ENCODE measurements around the gene CEP19. TPM values are rescaled to one million over a fixed set of nuclear protein-coding genes. Genes with fewer than 3 reads are reported as not detected.
A peak's percentile ranks its signal among the peaks of the same experiment; 100 is the strongest.
"Not testable (repeated sequence)": the region's sequence is repeated elsewhere in the genome, so short reads cannot be mapped to it uniquely, and the experiment has no call there.

Gene CEP19
- 0.91 TPM for total RNA-seq
- long read RNA-seq, partial matches to known transcripts, result 0 of 6 reads
- long read RNA-seq, other reads (novel, unspliced or antisense), result 3 of 6 reads

- peak; percentile 99 for ATAC-seq (ENCODE audit: poor library complexity)
- DNase-seq, result peak; percentile 91
- intact Hi-C loops (cut with DNase I), result no loop called here
These were observed at the start of gene CEP19, which contains the start of gene PIGX for GRCh38 chr3:196711838-196712513. Gene CEP19 (minus strand): TSS chr3:196712250. CDS start chr3:196708657, 3,593 bp downstream. Gene PIGX (plus strand): TSS chr3:196712377.

- intact Hi-C loops (cut with DNase I), result no loop called here
- ATAC-seq (ENCODE audit: poor library complexity) (no peak), DNase-seq (no peak)
These were observed 46.1 kb upstream of the CEP19 start for GRCh38 chr3:196757876-196758739.

- ATAC-seq (ENCODE audit: poor library complexity), result no peak
- DNase-seq, result no peak
- intact Hi-C loops (cut with DNase I), result no loop called here
These were observed 44.7 kb upstream of the CEP19 start for GRCh38 chr3:196756732-196757131.

- intact Hi-C loops (cut with DNase I), result no loop called here
- no peak for DNase-seq
- no peak for ATAC-seq (ENCODE audit: poor library complexity)
These were observed 42.3 kb upstream of the CEP19 start for GRCh38 chr3:196754091-196754981.

GRCh38 chr3:196753201-196753600 is 41.2 kb upstream of the CEP19 start:
- ATAC-seq (ENCODE audit: poor library complexity) (no peak), DNase-seq (no peak)
- intact Hi-C loops (cut with DNase I), result no loop called here

- DNase-seq, result no peak
- no peak for ATAC-seq (ENCODE audit: poor library complexity)
- intact Hi-C loops (cut with DNase I), result no loop called here
These were observed 37.1 kb upstream of the CEP19 start for GRCh38 chr3:196749125-196749524.

GRCh38 chr3:196743569-196743968 is 31.5 kb upstream of the CEP19 start:
- intact Hi-C loops (cut with DNase I); ATAC-seq (ENCODE audit: poor library complexity); DNase-seq: not testable (repeated sequence)

GRCh38 chr3:196741249-196741889 is 29.3 kb upstream of the CEP19 start:
- intact Hi-C loops (cut with DNase I), result no loop called here
- no peak for ATAC-seq (ENCODE audit: poor library complexity)

GRCh38 chr3:196740481-196741248 is 28.6 kb upstream of the CEP19 start:
- DNase-seq (no peak), ATAC-seq (ENCODE audit: poor library complexity) (peak; percentile 40)
- intact Hi-C loops (cut with DNase I), result no loop called here

More at GRCh38 chr3:196741249-196741889, 29.3 kb upstream of the CEP19 start:
- DNase-seq, result no peak

GRCh38 chr3:196739671-196740480 is 27.8 kb upstream of the CEP19 start, which contains the start of gene PAK2:
Gene PAK2 (plus strand): TSS chr3:196739857. CDS start chr3:196782647, 42,790 bp downstream.
- ATAC-seq (ENCODE audit: poor library complexity), result peak; percentile 98
- intact Hi-C loops (cut with DNase I), result no loop called here
- peak; percentile 96 for DNase-seq

- ATAC-seq (ENCODE audit: poor library complexity), result no peak
- intact Hi-C loops (cut with DNase I), result no loop called here
These were observed 25.6 kb upstream of the CEP19 start for GRCh38 chr3:196737655-196738054.

GRCh38 chr3:196736670-196737374 is 24.8 kb upstream of the CEP19 start:
- intact Hi-C loops (cut with DNase I), result no loop called here
- no peak for DNase-seq
- no peak for ATAC-seq (ENCODE audit: poor library complexity)

More at GRCh38 chr3:196737655-196738054, 25.6 kb upstream of the CEP19 start:
- DNase-seq, result no peak

- ATAC-seq (ENCODE audit: poor library complexity), result no peak
- intact Hi-C loops (cut with DNase I), result no loop called here
- DNase-seq, result no peak
These were observed 23.7 kb upstream of the CEP19 start for GRCh38 chr3:196735751-196736150.

GRCh38 chr3:196726788-196727675 is 15.0 kb upstream of the CEP19 start:
- intact Hi-C loops (cut with DNase I), result no loop called here
- ATAC-seq (ENCODE audit: poor library complexity) (no peak), DNase-seq (no peak)

GRCh38 chr3:196721097-196721496 is 9.0 kb upstream of the CEP19 start:
- intact Hi-C loops (cut with DNase I), result no loop called here
- DNase-seq (no peak), ATAC-seq (ENCODE audit: poor library complexity) (no peak)
